WERI-Rb-1 (cell line): Measurements from ENCODE around the gene UBE4A.

Source experiments
- DNase-seq: peaks from one replicate; pipeline ENCODE4 v3.0.0-alpha.2; 2020
- H3K27ac ChIP-seq: fragments of 250-450 bp; sonication (Bioruptor Pico); 2 replicates; pipeline ENCODE4 v1.5.1; 2020; ENCODE audit warnings: mild to moderate bottlenecking, moderate library complexity
- H3K27me3 ChIP-seq: fragments of 250-450 bp; sonication (Bioruptor Pico); 2 replicates; pipeline ENCODE4 v1.5.1; 2021; ENCODE audit warnings: mild to moderate bottlenecking, low read depth, moderate library complexity; ENCODE audit not compliant: insufficient read depth, severe bottlenecking
- H3K36me3 ChIP-seq: fragments of 250-450 bp; sonication (Bioruptor Pico); 2 replicates; pipeline ENCODE4 v1.5.1; 2020; ENCODE audit warnings: mild to moderate bottlenecking, moderate library complexity
- H3K4me3 ChIP-seq: 2 replicates; pipeline ENCODE4 v1.5.1; 2011; ENCODE audit warnings: low read depth, mild to moderate bottlenecking, control low read depth, low read length
- H3K9me3 ChIP-seq: fragments of 250-450 bp; sonication (Bioruptor Pico); 2 replicates; pipeline ENCODE4 v1.5.1; 2021; ENCODE audit warnings: mild to moderate bottlenecking, moderate library complexity; ENCODE audit not compliant: severe bottlenecking
- CTCF ChIP-seq: IDR thresholded peaks from 2 replicates; pipeline ENCODE4 v1.5.1; 2011; ENCODE audit warnings: low read depth, mild to moderate bottlenecking, control low read depth, inconsistent platforms, low read length

UBE4A gene

GRCh38 chr11:118359295-118359958 lies at the start of gene UBE4A:
Gene UBE4A (plus strand): TSS chr11:118359600. CDS start chr11:118365081, 5,481 bp downstream.
- no peaks in the 10 kb centered on the region for H3K9me3 ChIP-seq
- H3K27ac ChIP-seq: peak within 1 kb of the TSS; percentile 56
- no peaks in the 10 kb centered on the region for H3K27me3 ChIP-seq
- peak; percentile 95 for DNase-seq
- H3K4me3 ChIP-seq: peak within 1 kb of the TSS; percentile 94
- H3K36me3 ChIP-seq: no peaks in the 10 kb centered on the region
- no peak for TF ChIP-seq CTCF

GRCh38 chr11:118310271-118310670 lies 49.1 kb upstream of the UBE4A start:
- no peak for DNase-seq
- Histone ChIP-seq H3K27ac (no peak overlapping the region), H3K9me3 (no peaks in the 10 kb centered on the region), H3K27me3 (no peaks in the 10 kb centered on the region), H3K4me3 (no peak overlapping the region), H3K36me3 (no peaks in the 10 kb centered on the region)
- TF ChIP-seq CTCF: no peak

- Histone ChIP-seq H3K36me3 (no peaks in the 10 kb centered on the region), H3K9me3 (no peaks in the 10 kb centered on the region), H3K27ac (no peak overlapping the region), H3K27me3 (no peaks in the 10 kb centered on the region), H3K4me3 (no peak overlapping the region)
- DNase-seq: no peak
- no peak for TF ChIP-seq CTCF
These were observed 48.5 kb upstream of the UBE4A start for GRCh38 chr11:118310781-118311485.

GRCh38 chr11:118311518-118311917 lies 47.9 kb upstream of the UBE4A start:
- no peak for DNase-seq
- no peaks in the 10 kb centered on the region for H3K36me3 ChIP-seq
- H3K27ac ChIP-seq: no peak overlapping the region
- no peaks in the 10 kb centered on the region for H3K9me3 ChIP-seq
- TF ChIP-seq CTCF: no peak
- H3K4me3 ChIP-seq: no peak overlapping the region
- H3K27me3 ChIP-seq: no peaks in the 10 kb centered on the region

GRCh38 chr11:118312328-118312727 lies 47.1 kb upstream of the UBE4A start:
- no peak for TF ChIP-seq CTCF
- Histone ChIP-seq H3K9me3 (no peaks in the 10 kb centered on the region), H3K4me3 (no peak overlapping the region), H3K27me3 (no peaks in the 10 kb centered on the region), H3K36me3 (no peaks in the 10 kb centered on the region), H3K27ac (no peak overlapping the region)
- no peak for DNase-seq

GRCh38 chr11:118313242-118313641 lies 46.2 kb upstream of the UBE4A start:
- H3K27me3 ChIP-seq: no peaks in the 10 kb centered on the region
- no peaks in the 10 kb centered on the region for H3K9me3 ChIP-seq
- no peak overlapping the region for H3K27ac ChIP-seq
- no peak overlapping the region for H3K4me3 ChIP-seq
- no peaks in the 10 kb centered on the region for H3K36me3 ChIP-seq
- no peak for TF ChIP-seq CTCF
- DNase-seq: no peak
